BE2C (cell line): Measurements from ENCODE around the gene ADH1B.

Experiments
- DNase-seq: peaks from one replicate; pipeline ENCODE4 v3.0.0-alpha.2; 2020
- H3K27me3 ChIP-seq: fragments of 250-450 bp; sonication (Bioruptor Pico); 2 replicates; pipeline ENCODE4 v1.5.1; 2020; ENCODE audit warnings: mild to moderate bottlenecking
- H3K36me3 ChIP-seq: fragments of 250-450 bp; sonication (Bioruptor Pico); 2 replicates; pipeline ENCODE4 v1.5.1; 2020; ENCODE audit warnings: mild to moderate bottlenecking
- H3K4me1 ChIP-seq: fragments of 250-450 bp; sonication (Bioruptor Pico); 2 replicates; pipeline ENCODE4 v1.5.1; 2020
- H3K4me3 ChIP-seq: 2 replicates; pipeline ENCODE4 v1.5.1; 2011; ENCODE audit warnings: low read depth, low read length
- H3K9me3 ChIP-seq: fragments of 250-450 bp; sonication (Bioruptor Pico); 2 replicates; pipeline ENCODE4 v1.5.1; 2020
- CTCF ChIP-seq: IDR thresholded peaks from 2 replicates; pipeline ENCODE4 v1.5.1; 2012; ENCODE audit warnings: mild to moderate bottlenecking, low read depth, low read length

Gene ADH1B

GRCh38 chr4:99314211-99314610 lies 7.0 kb downstream of the ADH1B start:
- no peaks in the 10 kb centered on the region for H3K27me3 ChIP-seq
- TF ChIP-seq CTCF, result no peak
- H3K4me1 ChIP-seq, result no peaks in the 10 kb centered on the region
- DNase-seq, result no peak
- H3K36me3 ChIP-seq, result no peaks in the 10 kb centered on the region
- H3K4me3 ChIP-seq, result no peak overlapping the region
- H3K9me3 ChIP-seq, result no peaks in the 10 kb centered on the region

- DNase-seq, result no peak
- TF ChIP-seq CTCF, result no peak
- H3K36me3 ChIP-seq, result no peaks in the 10 kb centered on the region
- no peaks in the 10 kb centered on the region for H3K9me3 ChIP-seq
- no peaks in the 10 kb centered on the region for H3K27me3 ChIP-seq
- no peaks in the 10 kb centered on the region for H3K4me1 ChIP-seq
- no peak overlapping the region for H3K4me3 ChIP-seq
Measured at GRCh38 chr4:99310389-99310788, 10.8 kb downstream of the ADH1B start.

GRCh38 chr4:99305638-99306400 lies 15.4 kb downstream of the ADH1B start:
- H3K4me3 ChIP-seq, result no peak overlapping the region
- H3K9me3 ChIP-seq, result no peaks in the 10 kb centered on the region
- DNase-seq, result no peak
- no peak for TF ChIP-seq CTCF
- H3K36me3 ChIP-seq, result no peaks in the 10 kb centered on the region
- no peaks in the 10 kb centered on the region for H3K27me3 ChIP-seq
- no peaks in the 10 kb centered on the region for H3K4me1 ChIP-seq

GRCh38 chr4:99301376-99302164 lies 19.6 kb downstream of the ADH1B start:
- Histone ChIP-seq H3K36me3 (no peaks in the 10 kb centered on the region), H3K27me3 (no peaks in the 10 kb centered on the region), H3K4me3 (no peak overlapping the region), H3K9me3 (no peaks in the 10 kb centered on the region), H3K4me1 (no peaks in the 10 kb centered on the region)
- DNase-seq, result no peak
- no peak for TF ChIP-seq CTCF

- DNase-seq, result no peak
- no peak overlapping the region for H3K4me3 ChIP-seq
- H3K9me3 ChIP-seq, result no peaks in the 10 kb centered on the region
- H3K36me3 ChIP-seq, result no peaks in the 10 kb centered on the region
- no peak for TF ChIP-seq CTCF
- no peaks in the 10 kb centered on the region for H3K27me3 ChIP-seq
- no peaks in the 10 kb centered on the region for H3K4me1 ChIP-seq
Measured at GRCh38 chr4:99300934-99301333, 20.3 kb downstream of the ADH1B start.

- no peak for TF ChIP-seq CTCF
- H3K9me3 ChIP-seq, result no peaks in the 10 kb centered on the region
- H3K36me3 ChIP-seq, result no peaks in the 10 kb centered on the region
- H3K4me3 ChIP-seq, result no peak overlapping the region
- DNase-seq, result no peak
- H3K4me1 ChIP-seq, result no peaks in the 10 kb centered on the region
- H3K27me3 ChIP-seq, result no peaks in the 10 kb centered on the region
Measured at GRCh38 chr4:99293357-99293756, 27.8 kb downstream of the ADH1B start.
